Transverse colon (tissue), 3 donors: ENCODE results near the gene PIP5K1B.

Experiments
- CTCF ChIP-seq, 5 experiments: fragments of 200-600 bp in 3 of 5; fragments of 450-650 bp in 2 of 5; sonication (generic) in 3 of 5; IDR thresholded peaks; 1 replicate in 2 of 5; 2 replicates in 3 of 5; pipeline ENCODE4 v1.5.1; 2016 to 2017; ENCODE audit warnings: antibody characterized with exemption in 5 of 5, inconsistent platforms in 3 of 5, mild to moderate bottlenecking in 2 of 5, moderate library complexity in 1 of 5
- EP300 ChIP-seq: sonication (generic); formaldehyde crosslinking; IDR thresholded peaks from one replicate; pipeline ENCODE4 v1.6.1; 2017; ENCODE audit warnings: antibody characterized with exemption, low read depth
- POLR2A ChIP-seq: fragments of 450-650 bp; IDR thresholded peaks from one replicate; pipeline ENCODE4 v1.6.1; 2016; ENCODE audit warnings: antibody characterized with exemption, mild to moderate bottlenecking, moderate library complexity

- TF ChIP-seq CTCF (IDR thresholded peaks at IDR 0.05) (no peak), POLR2A (no peak), EP300 (no peak)
These were observed 55.8 kb downstream of the PIP5K1B start for GRCh38 chr9:68760674-68761333.
